ENCODE results near the gene OR2A25.

The OR2A25 gene

DNA sequence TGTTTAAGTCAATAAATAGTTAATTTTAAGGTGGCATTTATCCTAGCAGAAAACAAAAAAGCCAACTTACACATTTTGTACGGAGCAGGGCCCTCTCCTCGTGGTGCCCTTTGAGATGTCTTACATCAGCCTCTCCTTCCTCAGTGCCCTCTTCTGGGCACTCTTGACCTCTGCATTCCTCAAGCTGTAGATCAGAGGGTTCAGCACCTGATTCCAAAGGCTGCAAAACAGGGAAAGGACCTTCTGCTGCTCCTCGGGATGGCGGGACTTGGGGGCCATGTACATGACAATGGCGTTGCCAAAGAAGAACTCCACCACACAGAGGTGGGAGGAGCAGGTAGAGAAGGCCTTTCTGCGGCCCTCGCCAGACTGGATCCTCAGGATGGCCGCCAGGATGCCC, 48.7 kb downstream of the OR2A25 start:
- no peak for DNase-seq (ENCODE audit: low read depth)
- TF ChIP-seq, protein P1, sequence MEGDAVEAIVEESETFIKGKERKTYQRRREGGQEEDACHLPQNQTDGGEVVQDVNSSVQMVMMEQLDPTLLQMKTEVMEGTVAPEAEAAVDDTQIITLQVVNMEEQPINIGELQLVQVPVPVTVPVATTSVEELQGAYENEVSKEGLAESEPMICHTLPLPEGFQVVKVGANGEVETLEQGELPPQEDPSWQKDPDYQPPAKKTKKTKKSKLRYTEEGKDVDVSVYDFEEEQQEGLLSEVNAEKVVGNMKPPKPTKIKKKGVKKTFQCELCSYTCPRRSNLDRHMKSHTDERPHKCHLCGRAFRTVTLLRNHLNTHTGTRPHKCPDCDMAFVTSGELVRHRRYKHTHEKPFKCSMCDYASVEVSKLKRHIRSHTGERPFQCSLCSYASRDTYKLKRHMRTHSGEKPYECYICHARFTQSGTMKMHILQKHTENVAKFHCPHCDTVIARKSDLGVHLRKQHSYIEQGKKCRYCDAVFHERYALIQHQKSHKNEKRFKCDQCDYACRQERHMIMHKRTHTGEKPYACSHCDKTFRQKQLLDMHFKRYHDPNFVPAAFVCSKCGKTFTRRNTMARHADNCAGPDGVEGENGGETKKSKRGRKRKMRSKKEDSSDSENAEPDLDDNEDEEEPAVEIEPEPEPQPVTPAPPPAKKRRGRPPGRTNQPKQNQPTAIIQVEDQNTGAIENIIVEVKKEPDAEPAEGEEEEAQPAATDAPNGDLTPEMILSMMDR (conservative IDR thresholded peaks at IDR 0.05; ENCODE audit: low read depth, low read length) = no peak

DNA sequence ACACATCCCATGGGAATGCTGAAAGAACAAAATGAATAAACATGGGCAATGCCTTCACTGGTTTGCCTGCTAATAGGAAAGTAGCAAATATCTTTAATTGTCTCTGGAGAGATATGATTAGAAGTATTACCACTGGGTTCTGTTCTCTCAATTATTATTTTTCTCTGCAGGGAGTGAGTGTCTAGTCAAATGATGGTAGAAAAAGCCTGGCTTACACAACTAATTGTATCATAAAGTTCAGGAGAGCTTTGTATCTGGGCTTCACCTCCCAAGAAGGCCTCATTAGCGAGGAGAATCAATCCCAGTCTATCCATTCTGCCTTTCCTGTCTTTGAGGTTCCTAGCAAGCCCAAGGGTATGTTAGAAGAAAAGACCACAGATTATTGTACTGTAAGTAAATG, 53.3 kb downstream of the OR2A25 start, which contains the start of gene OR2A14:
TSS of gene OR2A14 (plus strand) at position 301 of the 400 bp plus-strand sequence. CDS start 5,937 bp downstream, outside the sequence.
- TF ChIP-seq, protein P1 (conservative IDR thresholded peaks at IDR 0.05; ENCODE audit: low read depth, low read length) = no peak
- no peak for DNase-seq (ENCODE audit: low read depth)

More for the DNA sequence above, 48.7 kb downstream of the OR2A25 start:
- no peak overlapping the region for H3K4me3 ChIP-seq (ENCODE audit: low read depth, low read length)

More for the DNA sequence above, 53.3 kb downstream of the OR2A25 start, which contains the start of gene OR2A14:
- no peak within 1 kb of the TSS for H3K4me3 ChIP-seq (ENCODE audit: low read depth, low read length)

Data from choroid plexus epithelial cell (primary cell).